ENCODE measurements around the gene TMEM179.

GRCh38 chr14:104553166-104554087, 51.1 kb downstream of the TMEM179 start:
- TF ChIP-seq CTCF (IDR thresholded peaks at IDR 0.05) (no peak), POLR2A (IDR thresholded peaks at IDR 0.05) (no peak), POLR2AphosphoS5 (IDR thresholded peaks at IDR 0.05) (no peak), EP300 (IDR thresholded peaks at IDR 0.05) (no peak)
